ENCODE results near the gene CHCHD4.

GRCh38 chr3:14154276-14154675, 29.6 kb upstream of the CHCHD4 start:
- TF ChIP-seq POLR2A (IDR thresholded peaks at IDR 0.05; ENCODE audit: low read length) (no peak), GATA1 (IDR thresholded peaks at IDR 0.05; ENCODE audit: low read depth, low read length) (no peak)
